SK-N-SH treated with all-trans-retinoic acid at 6 μM for 48 hours (cell line): ENCODE results near the gene SPP2.

ENCODE experiments used
- ATAC-seq: fragments of 200-7000 bp; cut with Tn5 transposase; 3 replicates; pipeline ENCODE4 v1.9.1; 2020; ENCODE audit warnings: mild to moderate bottlenecking, moderate library complexity
- ARNTL ChIP-seq: fragments of 450-650 bp; formaldehyde crosslinking; IDR thresholded peaks from 2 replicates; pipeline ENCODE4 v1.5.0; 2020; ENCODE audit warnings: low read depth, mild to moderate bottlenecking, moderate library complexity, borderline replicate concordance
- BACH2 ChIP-seq: fragments of 250-450 bp; sonication (Bioruptor Pico); IDR thresholded peaks from 2 replicates; pipeline ENCODE4 v1.9.0; 2021; ENCODE audit warnings: mild to moderate bottlenecking, borderline replicate concordance
- ESRRG ChIP-seq: fragments of 250-450 bp; sonication (Bioruptor Pico); IDR thresholded peaks from 2 replicates; pipeline ENCODE4 v1.6.1; 2021; ENCODE audit warnings: mild to moderate bottlenecking
- GLIS3 ChIP-seq: fragments of 250-450 bp; sonication (Bioruptor Pico); IDR thresholded peaks from 2 replicates; pipeline ENCODE4 v1.5.0; 2020; ENCODE audit warnings: mild to moderate bottlenecking, moderate library complexity
- ISL1 ChIP-seq: fragments of 250-450 bp; sonication (Bioruptor Pico); IDR thresholded peaks from 2 replicates; pipeline ENCODE4 v2.1.2; 2022; ENCODE audit warnings: mild to moderate bottlenecking, moderate library complexity
- OSR1 ChIP-seq: fragments of 250-450 bp; sonication (Bioruptor Pico); IDR thresholded peaks from 2 replicates; pipeline ENCODE4 v1.8.0; 2022; ENCODE audit warnings: moderate library complexity, mild to moderate bottlenecking, inconsistent platforms
- PPARA ChIP-seq: fragments of 250-450 bp; sonication (Bioruptor Pico); IDR thresholded peaks from 2 replicates; pipeline ENCODE4 v1.5.0; 2020; ENCODE audit warnings: mild to moderate bottlenecking, borderline replicate concordance
- SNAI2 ChIP-seq: fragments of 250-450 bp; sonication (Bioruptor Pico); IDR thresholded peaks from 2 replicates; pipeline ENCODE4 v1.5.0; 2020; ENCODE audit warnings: mild to moderate bottlenecking, moderate library complexity
- TCF4 ChIP-seq: fragments of 250-450 bp; sonication (Bioruptor Pico); IDR thresholded peaks from 2 replicates; pipeline ENCODE4 v1.8.0; 2021; ENCODE audit warnings: mild to moderate bottlenecking, moderate library complexity, borderline replicate concordance
- TOX ChIP-seq: fragments of 250-450 bp; sonication (Bioruptor Pico); IDR thresholded peaks from 2 replicates; pipeline ENCODE4 v1.8.0; 2021; ENCODE audit warnings: mild to moderate bottlenecking, moderate library complexity, borderline replicate concordance
- ZFP3 ChIP-seq: fragments of 250-450 bp; sonication (Bioruptor Pico); IDR thresholded peaks from 2 replicates; pipeline ENCODE4 v1.5.0; 2020; ENCODE audit warnings: mild to moderate bottlenecking, moderate library complexity
- ZFP30 ChIP-seq: fragments of 450-650 bp; formaldehyde crosslinking; IDR thresholded peaks from 2 replicates; pipeline ENCODE4 v1.5.0; 2022; ENCODE audit warnings: mild to moderate bottlenecking, moderate library complexity
- ZNF565 ChIP-seq: fragments of 450-650 bp; formaldehyde crosslinking; conservative IDR thresholded peaks from 2 replicates; pipeline ENCODE4 v1.5.0; 2020; ENCODE audit warnings: low read depth, mild to moderate bottlenecking, moderate library complexity
- ZNF8 ChIP-seq: fragments of 450-650 bp; formaldehyde crosslinking; IDR thresholded peaks from 2 replicates; pipeline ENCODE4 v1.5.0; 2020; ENCODE audit warnings: mild to moderate bottlenecking, moderate library complexity
- TF ChIP-seq, protein P1 (sequence below): fragments of 250-450 bp; sonication (Bioruptor Pico); IDR thresholded peaks from 2 replicates; pipeline ENCODE4 v1.5.1; 2021; ENCODE audit warnings: mild to moderate bottlenecking, moderate library complexity
- TF ChIP-seq, protein P2 (sequence below): fragments of 250-450 bp; sonication (Bioruptor Pico); IDR thresholded peaks from 2 replicates; pipeline ENCODE4 v1.5.1; 2020; ENCODE audit warnings: low read depth, mild to moderate bottlenecking, moderate library complexity
- TF ChIP-seq, protein P3 (sequence below): fragments of 250-450 bp; sonication (Bioruptor Pico); IDR thresholded peaks from 2 replicates; pipeline ENCODE4 v1.5.0; 2020; ENCODE audit warnings: mild to moderate bottlenecking, moderate library complexity
- TF ChIP-seq, protein P4 (sequence below): fragments of 250-450 bp; sonication (Bioruptor Pico); IDR thresholded peaks from 2 replicates; pipeline ENCODE4 v1.8.0; 2020; ENCODE audit warnings: mild to moderate bottlenecking, moderate library complexity, borderline replicate concordance
- TF ChIP-seq, protein P5 (sequence below): fragments of 250-450 bp; sonication (Bioruptor Pico); IDR thresholded peaks from 2 replicates; pipeline ENCODE4 v1.8.0; 2021; ENCODE audit warnings: low read depth, mild to moderate bottlenecking, moderate library complexity, borderline replicate concordance

The SPP2 gene

DNA sequence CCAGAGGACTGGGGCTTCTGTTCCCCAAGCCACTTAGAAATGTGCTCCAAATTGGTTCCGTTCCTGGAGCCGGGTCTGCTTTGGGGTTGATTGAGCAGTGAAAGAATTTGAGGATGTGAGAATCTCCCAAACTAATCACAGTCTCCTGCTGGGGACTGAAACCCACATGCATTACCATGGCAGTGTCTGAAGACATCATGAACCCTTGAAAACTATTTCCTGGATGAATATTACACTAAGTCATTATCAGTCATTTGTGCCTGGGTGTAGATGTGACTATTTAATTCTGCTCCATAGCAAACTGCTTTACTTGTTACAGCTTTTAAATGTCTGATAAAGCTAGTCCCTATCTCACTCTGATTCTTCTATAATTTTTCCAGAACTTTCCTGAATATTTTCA lies 27.6 kb downstream of the SPP2 start:
- TF ChIP-seq, protein P1, sequence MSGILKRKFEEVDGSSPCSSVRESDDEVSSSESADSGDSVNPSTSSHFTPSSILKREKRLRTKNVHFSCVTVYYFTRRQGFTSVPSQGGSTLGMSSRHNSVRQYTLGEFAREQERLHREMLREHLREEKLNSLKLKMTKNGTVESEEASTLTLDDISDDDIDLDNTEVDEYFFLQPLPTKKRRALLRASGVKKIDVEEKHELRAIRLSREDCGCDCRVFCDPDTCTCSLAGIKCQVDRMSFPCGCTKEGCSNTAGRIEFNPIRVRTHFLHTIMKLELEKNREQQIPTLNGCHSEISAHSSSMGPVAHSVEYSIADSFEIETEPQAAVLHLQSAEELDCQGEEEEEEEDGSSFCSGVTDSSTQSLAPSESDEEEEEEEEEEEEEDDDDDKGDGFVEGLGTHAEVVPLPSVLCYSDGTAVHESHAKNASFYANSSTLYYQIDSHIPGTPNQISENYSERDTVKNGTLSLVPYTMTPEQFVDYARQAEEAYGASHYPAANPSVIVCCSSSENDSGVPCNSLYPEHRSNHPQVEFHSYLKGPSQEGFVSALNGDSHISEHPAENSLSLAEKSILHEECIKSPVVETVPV = no peak
- TF ChIP-seq GLIS3 (CRISPR knock-in tag) = no peak
- TF ChIP-seq OSR1 (CRISPR knock-in tag) = no peak
- TF ChIP-seq, protein P2, sequence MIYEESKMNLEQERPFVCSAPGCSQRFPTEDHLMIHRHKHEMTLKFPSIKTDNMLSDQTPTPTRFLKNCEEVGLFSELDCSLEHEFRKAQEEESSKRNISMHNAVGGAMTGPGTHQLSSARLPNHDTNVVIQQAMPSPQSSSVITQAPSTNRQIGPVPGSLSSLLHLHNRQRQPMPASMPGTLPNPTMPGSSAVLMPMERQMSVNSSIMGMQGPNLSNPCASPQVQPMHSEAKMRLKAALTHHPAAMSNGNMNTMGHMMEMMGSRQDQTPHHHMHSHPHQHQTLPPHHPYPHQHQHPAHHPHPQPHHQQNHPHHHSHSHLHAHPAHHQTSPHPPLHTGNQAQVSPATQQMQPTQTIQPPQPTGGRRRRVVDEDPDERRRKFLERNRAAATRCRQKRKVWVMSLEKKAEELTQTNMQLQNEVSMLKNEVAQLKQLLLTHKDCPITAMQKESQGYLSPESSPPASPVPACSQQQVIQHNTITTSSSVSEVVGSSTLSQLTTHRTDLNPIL (CRISPR knock-in tag) = no peak
- TF ChIP-seq, protein P3, sequence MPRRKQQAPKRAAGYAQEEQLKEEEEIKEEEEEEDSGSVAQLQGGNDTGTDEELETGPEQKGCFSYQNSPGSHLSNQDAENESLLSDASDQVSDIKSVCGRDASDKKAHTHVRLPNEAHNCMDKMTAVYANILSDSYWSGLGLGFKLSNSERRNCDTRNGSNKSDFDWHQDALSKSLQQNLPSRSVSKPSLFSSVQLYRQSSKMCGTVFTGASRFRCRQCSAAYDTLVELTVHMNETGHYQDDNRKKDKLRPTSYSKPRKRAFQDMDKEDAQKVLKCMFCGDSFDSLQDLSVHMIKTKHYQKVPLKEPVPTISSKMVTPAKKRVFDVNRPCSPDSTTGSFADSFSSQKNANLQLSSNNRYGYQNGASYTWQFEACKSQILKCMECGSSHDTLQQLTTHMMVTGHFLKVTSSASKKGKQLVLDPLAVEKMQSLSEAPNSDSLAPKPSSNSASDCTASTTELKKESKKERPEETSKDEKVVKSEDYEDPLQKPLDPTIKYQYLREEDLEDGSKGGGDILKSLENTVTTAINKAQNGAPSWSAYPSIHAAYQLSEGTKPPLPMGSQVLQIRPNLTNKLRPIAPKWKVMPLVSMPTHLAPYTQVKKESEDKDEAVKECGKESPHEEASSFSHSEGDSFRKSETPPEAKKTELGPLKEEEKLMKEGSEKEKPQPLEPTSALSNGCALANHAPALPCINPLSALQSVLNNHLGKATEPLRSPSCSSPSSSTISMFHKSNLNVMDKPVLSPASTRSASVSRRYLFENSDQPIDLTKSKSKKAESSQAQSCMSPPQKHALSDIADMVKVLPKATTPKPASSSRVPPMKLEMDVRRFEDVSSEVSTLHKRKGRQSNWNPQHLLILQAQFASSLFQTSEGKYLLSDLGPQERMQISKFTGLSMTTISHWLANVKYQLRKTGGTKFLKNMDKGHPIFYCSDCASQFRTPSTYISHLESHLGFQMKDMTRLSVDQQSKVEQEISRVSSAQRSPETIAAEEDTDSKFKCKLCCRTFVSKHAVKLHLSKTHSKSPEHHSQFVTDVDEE = no peak
- no peak for TF ChIP-seq ZFP3 (CRISPR knock-in tag)
- TF ChIP-seq, protein P4, sequence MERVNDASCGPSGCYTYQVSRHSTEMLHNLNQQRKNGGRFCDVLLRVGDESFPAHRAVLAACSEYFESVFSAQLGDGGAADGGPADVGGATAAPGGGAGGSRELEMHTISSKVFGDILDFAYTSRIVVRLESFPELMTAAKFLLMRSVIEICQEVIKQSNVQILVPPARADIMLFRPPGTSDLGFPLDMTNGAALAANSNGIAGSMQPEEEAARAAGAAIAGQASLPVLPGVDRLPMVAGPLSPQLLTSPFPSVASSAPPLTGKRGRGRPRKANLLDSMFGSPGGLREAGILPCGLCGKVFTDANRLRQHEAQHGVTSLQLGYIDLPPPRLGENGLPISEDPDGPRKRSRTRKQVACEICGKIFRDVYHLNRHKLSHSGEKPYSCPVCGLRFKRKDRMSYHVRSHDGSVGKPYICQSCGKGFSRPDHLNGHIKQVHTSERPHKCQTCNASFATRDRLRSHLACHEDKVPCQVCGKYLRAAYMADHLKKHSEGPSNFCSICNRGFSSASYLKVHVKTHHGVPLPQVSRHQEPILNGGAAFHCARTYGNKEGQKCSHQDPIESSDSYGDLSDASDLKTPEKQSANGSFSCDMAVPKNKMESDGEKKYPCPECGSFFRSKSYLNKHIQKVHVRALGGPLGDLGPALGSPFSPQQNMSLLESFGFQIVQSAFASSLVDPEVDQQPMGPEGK (CRISPR knock-in tag) = no peak
- no peak for TF ChIP-seq ZNF565
- no peak for TF ChIP-seq TCF4 (CRISPR knock-in tag)
- TF ChIP-seq TOX (CRISPR knock-in tag) = no peak
- TF ChIP-seq ZFP30 (CRISPR knock-in tag) = no peak
- no peak for TF ChIP-seq ESRRG
- TF ChIP-seq ISL1 (CRISPR knock-in tag) = no peak
- TF ChIP-seq BACH2 (CRISPR knock-in tag) = no peak
- no peak for TF ChIP-seq ARNTL
- TF ChIP-seq SNAI2 (CRISPR knock-in tag) = no peak
- TF ChIP-seq, protein P5, sequence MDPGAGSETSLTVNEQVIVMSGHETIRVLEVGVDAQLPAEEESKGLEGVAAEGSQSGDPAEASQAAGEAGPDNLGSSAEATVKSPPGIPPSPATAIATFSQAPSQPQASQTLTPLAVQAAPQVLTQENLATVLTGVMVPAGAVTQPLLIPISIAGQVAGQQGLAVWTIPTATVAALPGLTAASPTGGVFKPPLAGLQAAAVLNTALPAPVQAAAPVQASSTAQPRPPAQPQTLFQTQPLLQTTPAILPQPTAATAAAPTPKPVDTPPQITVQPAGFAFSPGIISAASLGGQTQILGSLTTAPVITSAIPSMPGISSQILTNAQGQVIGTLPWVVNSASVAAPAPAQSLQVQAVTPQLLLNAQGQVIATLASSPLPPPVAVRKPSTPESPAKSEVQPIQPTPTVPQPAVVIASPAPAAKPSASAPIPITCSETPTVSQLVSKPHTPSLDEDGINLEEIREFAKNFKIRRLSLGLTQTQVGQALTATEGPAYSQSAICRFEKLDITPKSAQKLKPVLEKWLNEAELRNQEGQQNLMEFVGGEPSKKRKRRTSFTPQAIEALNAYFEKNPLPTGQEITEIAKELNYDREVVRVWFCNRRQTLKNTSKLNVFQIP (CRISPR knock-in tag) = no peak
- TF ChIP-seq PPARA (CRISPR knock-in tag) = no peak
- no peak for TF ChIP-seq ZNF8 (CRISPR knock-in tag)
- ATAC-seq = no peak

DNA sequence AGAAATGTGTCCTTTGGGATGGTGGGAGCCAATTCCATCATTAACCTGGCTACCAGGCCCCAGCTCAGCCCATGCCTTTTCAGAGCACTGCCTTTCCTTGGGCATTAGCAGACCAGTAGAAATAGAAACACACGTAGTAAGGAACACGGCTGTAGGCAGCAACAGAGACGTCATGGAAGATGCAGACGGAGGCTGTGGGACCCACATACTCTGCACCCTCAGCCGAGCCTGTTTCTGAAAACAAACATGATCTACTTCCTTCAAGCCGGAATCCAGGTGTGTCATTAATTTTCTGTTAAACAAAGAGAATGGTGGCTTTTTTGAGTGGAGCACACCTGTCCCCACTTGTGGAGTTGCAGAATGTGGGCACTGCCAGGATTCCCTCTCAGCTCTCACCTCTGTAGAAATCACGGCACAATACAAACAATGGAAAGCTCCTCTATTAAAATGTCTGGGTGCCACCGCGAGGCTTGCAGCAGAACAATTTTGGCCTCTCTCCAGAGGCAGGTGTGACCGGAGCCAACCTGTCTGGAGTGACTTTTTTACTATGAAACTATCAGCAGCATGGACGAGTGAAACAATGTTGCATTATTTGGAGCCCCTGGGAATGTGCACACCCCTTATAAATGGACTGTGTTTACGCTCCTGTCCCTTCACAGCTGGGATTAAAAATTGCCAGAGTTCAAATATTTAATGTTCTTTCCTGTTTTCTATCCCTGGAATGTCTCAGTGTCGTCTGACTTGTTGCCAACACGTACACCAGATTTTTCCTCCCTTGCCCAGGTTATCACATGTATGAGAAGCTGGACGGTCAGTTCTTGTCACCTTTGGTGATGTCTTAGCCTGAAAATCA lies 31.7 kb downstream of the SPP2 start:
- TF ChIP-seq GLIS3 (CRISPR knock-in tag) = no peak
- TF ChIP-seq OSR1 (CRISPR knock-in tag) = no peak
- TF ChIP-seq, protein P3 = no peak
- TF ChIP-seq BACH2 (CRISPR knock-in tag) = no peak
- no peak for TF ChIP-seq ARNTL
- no peak for TF ChIP-seq PPARA (CRISPR knock-in tag)
- TF ChIP-seq TCF4 (CRISPR knock-in tag) = no peak
- no peak for TF ChIP-seq ZFP3 (CRISPR knock-in tag)
- TF ChIP-seq TOX (CRISPR knock-in tag) = no peak
- TF ChIP-seq ZNF8 (CRISPR knock-in tag) = no peak
- ATAC-seq = no peak
